Fibroblast of skin of back (primary cell): ENCODE data around the gene MBD5.
"Not testable (repeated sequence)": the region's sequence is repeated elsewhere in the genome, so short reads cannot be mapped to it uniquely, and the experiment has no call there.

Source experiments
- DNase-seq: peaks from one replicate; pipeline ENCODE4 v3.0.0-alpha.2; 2013

Gene MBD5

DNA sequence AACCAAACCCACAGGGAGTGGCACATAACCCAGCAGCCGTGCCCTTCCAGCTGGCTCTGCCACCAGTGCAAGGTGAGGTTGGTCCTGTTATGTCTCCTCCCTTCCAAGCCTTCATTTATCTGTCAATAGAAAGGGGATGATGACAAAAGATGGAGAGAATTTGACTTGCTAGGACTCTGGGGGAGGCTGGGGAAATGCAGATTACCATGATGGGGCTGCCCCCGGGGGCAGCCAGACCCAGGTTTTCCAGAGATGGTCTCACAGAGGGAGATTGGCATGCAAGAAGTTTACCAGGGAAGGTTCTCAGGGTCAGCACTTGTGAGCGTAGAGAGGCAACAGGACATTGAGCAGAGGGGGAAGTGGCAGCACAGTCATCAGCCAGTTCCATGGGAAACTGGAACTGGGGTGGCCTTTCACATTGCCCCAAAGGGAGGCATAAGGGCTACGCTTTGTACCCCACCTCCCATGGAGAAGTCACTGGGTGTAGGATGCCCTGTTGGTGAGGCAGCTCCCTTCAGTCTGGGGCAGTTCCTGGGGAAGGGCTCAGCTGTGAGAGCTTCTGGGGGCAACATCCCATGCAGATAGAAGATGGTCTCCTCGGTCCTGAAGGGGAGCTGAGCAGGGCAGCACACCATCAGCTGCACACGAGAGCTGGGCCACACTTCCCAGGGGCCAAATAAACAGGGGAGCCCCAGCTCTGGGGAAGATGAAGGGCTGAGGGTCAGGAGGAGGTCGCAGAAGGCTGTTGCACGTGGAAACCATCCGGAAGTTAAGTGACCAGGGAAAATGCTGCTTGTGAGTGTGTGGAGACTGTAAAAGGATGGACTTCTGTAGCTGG, 505.8 kb downstream of the MBD5 start:
- no peak for DNase-seq

DNA sequence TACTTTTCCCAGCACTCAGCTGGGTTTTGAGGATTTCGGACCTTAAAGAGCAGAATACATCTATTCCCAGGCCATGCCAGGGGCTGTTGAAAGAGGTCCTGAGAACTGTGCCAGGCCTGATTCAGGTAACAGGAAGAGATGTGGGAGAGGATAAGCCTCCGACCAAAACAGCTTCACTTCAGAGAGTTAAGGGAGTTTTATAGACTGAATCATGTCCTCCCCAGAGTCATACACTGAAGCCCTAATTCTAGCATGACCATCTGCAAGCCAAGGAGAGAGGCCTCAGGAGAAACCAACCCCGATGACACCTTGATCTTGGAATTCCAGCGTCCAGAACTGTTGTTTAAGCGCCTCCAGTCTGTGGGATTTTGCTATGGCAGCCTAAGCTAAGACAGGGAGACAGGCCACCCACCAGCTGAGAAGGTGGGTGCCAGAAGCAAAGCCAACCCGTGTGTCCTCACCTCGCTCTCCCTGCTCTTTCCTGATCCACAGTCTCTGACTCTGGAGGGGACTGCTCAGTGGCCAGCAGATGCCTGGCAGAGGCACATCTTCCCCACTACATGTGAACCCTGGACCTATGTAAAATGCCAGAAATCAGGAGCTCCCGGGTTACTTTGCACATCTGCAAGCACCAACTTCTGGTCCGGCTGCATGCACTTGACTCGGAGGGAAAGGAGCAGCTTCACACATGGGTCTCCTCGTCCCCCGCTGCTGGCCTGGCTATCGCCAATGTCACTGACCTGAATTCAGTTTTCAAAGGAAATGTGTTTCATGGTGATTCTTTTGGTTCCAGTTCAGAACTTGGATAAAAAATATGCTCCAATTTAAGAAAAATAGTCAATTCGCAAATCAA, 506.8 kb downstream of the MBD5 start:
- DNase-seq = no peak

DNA sequence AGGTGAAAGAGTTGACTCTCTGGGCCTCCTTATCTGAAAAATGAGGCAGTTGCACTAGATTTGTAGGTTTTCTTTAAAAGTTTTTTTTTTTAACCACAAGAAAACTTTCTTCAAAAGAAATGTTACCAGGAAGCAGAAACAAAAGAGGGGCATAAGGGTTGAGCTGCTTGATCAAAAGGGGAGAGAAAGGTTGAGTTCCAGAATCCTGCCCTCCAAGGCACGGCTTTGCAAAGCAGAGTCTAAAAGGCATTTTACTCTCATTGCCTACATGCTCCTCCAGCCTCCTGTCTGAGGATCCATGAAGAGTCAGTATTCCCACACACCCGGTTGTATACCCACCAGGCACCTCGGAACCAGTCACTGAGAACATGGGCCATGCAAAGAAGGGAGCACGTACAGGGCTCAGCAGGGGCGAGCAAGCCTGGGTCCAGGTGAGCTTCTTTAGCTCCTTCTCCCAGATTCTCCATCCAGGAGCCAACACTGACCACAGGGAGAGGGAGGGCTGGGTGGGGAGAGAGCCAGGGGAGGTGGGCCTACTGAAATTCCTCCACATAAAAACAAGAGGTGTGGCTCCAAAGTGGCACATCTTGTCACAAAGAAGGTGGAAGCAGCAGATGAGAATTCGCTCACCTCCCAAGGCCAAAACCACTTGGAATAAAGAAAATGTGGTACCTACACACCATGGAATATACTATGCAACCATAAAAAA, 507.6 kb downstream of the MBD5 start:
- no peak for DNase-seq

DNA sequence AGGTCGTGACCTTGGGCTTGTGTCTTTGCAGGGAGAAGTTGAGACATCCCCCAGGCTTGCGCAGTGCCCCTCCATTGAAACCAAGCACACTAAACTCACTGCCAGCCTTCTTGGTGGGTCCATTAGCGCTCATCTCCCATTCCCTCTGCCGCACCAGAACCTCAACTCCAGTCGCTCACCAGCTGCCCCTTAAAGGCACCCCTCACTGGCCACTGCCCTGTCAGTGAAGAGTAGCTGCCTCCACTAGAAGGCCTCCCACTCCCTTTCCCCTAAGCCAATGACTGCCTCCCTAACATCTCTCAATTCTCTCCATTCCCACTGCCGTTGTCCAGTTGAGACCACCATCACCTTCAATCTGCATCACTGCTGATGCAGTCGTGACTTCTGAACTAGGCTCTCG, 508.9 kb downstream of the MBD5 start:
- no peak for DNase-seq

DNA sequence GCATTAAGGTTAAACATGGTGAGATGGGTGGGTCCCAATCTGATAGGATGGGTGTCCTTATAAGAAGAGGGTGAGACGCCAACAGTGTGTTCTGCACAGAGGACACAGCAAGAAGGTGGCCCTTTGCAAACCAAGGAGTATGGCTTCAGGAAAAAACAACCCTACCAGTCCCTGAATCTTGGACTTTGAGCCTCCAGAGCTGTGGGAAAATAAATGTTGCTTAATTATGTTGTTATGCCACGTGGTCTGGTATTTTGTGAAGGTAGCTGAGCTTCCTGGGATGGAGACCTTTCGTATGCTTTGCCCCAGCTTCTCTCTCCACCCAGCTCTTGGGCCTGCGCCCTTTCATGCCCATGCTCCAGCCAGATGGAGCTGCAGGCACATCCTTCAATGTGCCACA, 509.5 kb downstream of the MBD5 start:
- DNase-seq = no peak

DNA sequence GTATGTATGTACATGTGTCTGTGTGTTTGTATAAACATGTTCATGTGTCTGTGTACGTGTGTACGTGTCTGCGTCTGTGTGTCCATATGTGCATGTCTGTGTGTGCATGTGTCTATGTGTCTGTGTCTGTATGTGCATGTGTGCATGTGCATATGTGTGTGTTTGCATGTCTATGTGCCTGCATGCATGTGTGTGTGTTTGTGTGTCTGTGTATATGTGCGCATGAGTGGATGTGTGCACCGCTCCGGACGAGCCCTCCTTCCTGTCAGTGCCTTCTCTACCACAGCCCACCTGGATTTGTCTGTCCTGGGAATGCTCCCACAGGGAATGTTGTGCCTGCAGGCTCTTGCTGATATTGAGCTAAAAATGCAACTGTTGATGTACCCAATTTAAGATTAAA, 510.3 kb downstream of the MBD5 start:
- no peak for DNase-seq

DNA sequence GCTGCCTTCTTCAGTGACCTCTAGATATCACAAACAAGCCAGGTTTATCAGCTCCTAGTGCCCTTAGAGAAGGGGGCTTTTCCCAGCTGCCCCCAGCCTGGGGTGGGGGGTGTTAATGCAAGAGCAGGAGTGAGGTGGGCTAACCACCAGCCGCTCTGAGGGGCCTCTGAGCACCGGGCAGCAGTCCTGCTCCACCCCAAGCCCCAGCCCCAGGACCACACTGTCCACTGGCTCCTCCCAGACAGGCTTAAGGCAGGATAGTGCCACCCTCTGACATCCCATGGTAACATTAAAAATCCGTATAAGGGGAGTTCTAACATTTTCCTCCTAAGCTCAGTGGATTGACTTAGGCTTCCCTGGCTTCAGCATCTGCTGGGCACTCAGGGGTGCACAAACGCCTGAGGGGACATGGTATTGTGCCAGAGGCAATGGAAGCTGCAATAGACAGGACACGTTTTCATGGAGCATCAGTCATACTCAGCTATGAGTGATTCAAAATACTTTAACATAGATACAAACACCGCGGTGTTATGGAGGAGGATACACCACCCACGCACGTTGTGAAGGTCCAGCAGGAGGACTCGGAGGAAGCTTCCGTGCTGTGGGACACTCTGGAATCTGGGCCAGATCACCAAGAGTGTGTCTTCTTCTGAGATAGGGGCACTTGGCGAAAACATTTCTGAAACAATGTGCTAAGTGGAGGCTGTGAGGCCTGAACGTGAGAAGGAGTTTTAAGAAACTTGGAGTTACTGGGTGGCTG, 511.0 kb downstream of the MBD5 start:
- DNase-seq = no peak

DNA sequence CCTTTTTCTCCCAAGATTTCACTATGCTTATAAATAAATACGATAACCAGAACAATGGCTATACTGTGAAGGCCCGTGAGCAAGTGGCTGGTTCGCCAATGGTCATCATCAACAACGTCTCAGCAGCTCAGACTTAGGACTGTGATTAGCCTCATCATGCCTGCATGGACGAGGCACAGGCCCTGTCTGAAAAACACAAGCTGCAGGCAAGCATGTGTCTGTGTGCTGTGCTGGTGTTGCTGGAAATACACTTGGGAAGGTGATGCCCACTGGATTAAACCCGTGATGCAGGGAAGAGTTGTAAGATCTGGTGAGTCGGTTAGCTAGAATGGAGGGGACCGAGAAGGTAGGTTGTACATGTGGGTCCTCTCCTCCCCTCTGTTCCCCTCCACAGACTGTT, 512.1 kb downstream of the MBD5 start:
- DNase-seq = no peak

DNA sequence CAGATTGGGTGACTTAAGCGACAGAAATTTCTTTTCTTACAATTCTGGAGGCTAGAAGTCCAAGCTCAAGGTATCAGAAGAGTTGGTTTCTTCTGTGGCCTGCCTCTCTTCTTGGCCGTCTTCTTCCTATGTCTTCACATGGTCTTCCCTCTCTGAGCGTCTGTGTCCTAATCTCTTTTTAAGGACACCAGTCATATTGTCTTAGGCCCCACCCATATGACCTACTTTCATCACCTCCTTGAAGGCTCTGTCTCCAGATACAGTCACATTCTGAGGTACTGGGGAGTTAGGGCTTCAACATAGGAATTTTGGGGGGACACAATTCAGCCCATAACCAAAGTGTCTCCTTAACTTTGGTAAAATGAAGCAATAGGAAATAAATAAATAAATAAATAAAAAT, 512.8 kb downstream of the MBD5 start:
- no peak for DNase-seq

DNA sequence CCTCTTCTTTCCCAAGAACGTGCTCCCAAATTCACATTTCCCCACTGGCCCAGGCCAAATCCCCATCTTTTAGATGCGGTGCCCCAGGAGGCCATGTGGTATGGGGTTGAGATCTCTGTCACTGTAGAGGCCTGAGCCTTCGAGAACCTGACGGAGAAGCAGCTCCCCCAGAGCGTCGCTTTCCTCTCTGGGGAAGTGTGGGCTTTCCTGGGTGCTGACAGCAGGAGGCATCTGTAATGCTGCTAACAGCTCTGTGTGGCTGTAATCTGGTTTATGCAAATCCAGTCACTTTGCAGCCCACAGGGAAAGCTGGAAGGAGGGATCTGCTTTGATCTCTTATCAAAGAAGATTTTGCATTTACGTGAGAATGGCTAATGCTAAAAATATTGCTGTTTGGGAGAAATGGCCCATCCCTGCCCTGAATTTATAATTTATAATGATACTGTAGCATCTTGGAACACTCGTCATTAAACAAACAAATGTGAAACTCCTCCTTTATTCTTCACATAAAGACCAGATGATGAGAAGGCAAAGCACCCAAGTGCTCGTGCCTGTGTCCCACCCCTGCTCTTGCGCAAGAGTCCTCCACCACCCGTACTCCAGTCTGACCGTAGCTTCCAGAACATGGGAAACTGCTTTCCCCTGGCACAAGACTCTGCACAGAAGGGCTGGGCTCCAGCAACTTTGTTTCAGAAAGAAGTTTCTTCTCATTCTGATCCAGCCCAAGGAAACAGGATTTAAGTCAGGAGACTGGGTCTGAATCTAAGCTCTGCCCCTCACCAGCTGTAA, 513.7 kb downstream of the MBD5 start:
- no peak for DNase-seq

DNA sequence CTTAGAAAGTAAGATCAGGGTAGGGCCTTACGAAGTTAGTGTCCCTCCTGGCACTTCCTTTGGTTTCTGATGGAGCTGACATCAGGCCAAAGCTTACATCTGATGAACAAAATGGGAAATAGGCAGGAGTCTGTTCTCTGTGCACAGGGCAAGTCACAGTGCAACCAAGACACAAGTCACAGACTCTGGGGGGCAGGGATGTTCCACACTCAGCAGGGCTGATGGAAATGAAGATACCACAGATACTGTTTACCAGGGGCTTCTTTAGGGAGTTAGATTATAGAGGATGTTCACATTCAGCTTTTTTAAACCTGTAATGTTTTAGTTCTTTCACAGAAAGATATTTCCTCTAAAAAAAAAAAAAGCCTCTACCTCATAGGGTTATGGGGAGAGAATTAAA, 517.5 kb downstream of the MBD5 start:
- no peak for DNase-seq

DNA sequence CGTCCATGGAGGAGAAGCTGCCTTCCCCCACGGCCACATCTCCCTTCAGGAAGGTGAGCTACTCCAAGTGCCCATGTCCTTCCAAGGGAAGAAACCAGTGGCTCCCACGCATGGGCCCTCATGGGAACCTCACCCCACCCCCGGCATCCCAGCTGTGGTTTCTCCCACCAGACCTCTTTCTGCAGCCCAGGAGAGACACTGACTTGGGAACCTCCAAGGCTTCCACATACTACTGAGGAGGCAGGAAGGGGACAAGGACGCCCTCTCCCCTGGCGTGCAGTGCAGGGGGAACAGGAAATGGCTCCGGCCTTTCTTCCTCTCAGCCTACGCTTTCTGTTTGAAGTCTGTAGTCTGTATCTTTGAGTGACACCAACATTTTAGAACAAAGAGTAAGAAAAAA, 519.1 kb downstream of the MBD5 start:
- no peak for DNase-seq

DNA sequence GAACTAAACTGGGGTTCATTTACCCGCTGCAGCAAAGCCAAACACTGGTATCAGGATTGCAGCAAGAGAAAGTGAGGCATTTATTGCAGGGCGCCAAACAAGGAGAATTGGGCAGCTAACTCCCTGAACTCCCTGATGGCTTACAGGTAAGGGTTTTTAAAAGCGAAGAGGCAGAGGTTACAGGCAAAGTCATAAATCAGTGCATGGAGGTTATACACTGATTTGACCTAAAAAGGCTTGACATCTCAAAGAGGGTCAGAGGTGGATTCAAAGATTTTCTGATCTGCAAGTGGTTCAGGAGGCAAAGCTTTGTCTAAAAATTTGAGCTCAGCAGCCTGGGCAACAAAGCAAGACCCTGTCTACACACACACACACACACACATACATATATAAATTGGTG, 520.9 kb downstream of the MBD5 start:
- DNase-seq = no peak

DNA sequence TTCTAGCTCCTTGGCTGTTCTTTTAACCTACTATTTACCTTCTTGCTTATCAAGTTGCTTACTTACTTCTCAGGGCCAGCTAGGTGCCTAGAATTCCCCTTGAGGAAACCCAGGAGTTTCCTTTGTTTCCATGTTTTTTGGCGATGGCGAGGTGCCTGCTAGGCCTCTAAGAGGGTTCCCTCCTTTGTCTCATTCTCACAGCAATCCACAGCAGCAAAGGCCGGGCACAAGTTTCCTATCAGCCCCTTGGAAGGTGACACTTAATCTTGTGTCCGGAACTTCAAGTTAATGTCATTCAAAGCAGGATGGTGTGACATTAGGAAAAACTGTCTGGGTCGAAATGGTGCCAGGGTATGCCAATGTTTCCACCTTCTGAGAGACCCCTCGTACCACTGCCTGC, 521.7 kb downstream of the MBD5 start:
- DNase-seq = no peak

DNA sequence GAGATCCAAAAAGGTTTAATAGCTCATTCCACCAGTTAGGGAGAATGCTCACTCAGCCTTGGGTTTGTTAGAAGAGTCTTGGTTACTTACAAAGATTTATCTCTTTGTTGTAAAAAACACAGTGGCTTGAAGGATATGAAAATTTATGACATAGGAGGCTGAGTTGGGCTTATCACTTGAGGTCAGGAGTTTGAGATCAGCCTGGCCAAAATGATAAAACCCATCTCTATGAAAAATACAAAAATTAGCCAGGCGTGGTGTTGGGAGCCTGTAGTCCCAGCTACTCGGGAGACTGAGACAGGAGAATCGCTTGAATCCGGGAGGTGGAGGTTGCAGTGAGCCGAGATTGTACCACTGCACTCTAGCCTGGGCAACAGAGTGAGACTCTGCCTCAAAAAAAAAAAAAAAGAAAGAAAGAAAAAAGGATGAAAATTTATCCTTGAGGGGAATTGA, 522.2 kb downstream of the MBD5 start:
- DNase-seq = not testable (repeated sequence)

DNA sequence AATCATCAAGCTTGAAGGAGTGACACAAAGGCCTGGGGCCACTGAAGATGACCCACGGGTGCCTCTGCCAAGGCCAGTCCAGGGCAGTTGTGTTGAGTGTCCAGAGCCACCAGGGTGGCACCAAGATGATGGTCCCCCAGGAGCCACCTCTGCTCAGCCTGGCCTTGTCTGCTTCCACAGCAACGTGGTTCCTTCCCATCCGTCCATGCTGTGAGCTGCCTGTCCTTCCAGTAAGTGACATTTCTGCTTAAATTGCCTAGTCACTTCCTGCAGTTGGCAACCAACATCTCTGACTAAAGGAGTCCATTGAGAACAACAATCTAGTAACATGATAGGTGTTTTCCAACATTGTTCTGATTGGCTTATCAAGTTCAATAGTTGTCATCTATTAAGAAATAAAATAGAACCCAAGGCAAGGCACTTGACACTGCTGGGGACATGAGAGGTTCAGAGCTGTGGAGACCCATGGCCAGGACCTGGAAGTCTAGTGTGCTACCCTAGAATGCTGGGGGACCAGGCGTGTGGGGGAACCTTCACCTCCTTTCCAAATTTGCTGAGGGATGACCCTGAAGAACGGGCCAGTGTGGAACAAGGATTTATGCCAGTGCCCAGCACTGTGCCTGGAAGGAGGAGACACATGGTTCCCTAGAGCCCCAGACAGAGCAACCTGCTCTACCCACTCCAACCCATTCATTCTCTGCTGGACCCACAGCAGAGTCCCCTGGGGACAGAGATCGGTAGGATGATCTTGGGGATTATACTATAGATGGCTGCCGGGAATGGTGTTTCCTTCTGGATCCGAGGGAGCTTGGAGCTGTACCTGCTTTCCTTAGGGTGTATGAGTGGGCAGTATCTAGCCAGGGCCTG, 524.7 kb downstream of the MBD5 start:
- DNase-seq = no peak

DNA sequence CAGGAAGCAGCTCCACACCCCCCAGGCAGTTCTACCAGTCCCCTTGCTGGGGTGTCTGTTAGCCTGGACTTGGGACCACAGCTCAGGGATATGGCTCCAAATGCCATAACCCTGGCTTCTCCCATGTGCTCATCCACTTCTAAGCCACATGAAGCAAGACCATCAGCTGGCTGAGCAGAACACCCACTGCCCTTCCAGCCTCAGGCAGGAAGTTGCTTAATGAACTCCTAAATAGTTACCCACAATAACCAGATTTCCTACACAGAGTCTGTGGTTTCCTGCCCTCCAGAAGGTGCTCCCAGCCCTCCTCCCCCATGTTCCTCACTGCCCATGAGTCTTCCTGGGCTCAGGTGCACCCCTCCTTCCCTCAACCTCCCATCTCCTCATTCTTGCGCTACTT, 525.4 kb downstream of the MBD5 start:
- DNase-seq = no peak

DNA sequence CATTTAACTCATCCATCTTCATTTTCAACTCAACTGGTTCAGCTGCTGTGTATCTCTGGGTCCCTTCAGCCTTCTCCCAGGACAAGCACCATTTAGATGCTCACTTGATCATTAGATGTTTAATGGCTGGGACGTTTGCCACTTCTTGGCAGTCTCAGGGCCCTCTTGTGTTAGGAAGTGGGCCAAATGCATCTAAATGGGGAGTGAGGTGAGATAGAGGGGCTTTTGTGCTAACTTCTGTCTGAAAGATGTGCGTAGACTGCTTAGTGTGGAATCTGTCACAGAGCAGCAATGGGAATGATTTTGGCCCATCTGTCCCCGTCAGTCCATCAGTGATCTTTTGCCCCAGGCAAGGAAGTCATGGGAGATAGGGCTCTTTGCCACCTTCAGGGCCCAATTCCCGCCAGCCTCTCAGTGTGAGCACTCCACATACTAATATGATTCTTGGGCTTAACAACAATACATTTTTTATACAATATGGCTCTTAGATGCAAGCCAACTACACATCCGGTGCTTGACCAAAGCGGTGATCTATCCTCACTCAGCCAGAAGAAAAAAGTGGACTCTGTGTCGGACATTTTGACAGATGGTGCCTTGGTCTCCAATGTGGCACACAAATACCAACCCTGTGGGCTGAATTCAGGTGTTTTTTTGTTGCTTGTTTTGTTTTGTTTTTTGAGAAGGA, 528.0 kb downstream of the MBD5 start:
- no peak for DNase-seq

DNA sequence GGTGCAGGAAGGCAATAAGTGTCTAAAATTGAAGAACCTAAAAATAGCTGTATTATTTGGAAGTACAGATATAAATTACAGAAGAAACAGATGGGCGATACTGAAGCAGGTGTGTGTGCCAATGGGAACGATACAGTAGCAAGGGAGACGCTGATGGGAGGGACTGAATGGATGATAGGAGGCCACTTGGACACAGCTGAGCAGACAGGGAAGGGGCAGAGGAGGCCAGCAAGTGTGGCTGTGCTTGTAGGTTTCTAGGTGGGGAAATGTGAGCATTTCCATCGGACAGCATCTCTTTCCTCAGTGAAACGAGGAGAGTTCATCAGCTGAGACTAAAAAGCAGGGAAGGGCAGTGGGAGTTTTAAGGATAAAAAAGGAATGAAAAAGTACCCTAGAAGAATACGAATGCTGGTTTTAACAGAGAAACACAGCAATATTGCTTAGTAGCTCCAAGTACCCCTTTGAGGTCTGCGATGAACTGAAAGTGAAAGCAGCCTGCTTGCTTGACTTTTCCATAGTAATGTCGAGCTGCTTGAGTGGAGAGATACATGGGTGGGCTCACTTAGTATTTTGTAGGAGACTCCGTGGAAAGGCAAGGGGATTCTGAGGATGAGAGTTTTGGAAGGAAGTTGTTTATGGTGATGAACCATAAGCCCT, 531.9 kb downstream of the MBD5 start:
- no peak for DNase-seq
